ENCODE measurements around the gene SUDS3.

DNA sequence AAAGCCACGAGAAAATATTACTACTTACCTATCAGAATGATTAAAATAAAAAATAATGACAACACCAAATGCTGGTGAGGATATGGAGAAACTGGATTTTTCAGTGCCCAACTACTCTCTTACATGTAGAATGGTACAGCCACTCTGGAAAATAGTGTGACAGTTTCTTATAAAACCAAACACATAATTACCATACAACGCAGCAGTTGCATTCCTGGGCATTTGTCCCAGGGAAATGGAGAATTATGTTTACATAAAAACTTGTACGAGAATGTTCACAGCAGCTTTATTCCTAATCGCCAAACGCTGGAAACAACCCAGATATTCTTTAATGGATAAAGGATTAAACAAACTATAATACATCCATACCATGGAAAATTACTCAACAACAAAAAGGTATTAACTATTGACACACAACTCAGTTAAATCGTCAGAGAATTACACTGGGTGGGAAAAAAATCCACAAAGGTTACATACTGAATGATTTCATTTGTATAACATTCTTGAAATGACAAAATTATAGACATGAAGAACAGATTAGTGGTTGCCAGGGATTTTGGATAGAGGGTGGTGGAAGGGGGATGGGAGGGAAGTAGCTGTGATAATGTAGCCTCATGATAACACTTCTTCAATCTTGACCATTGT, 39.0 kb upstream of the SUDS3 start:
- TF ChIP-seq, protein P1, sequence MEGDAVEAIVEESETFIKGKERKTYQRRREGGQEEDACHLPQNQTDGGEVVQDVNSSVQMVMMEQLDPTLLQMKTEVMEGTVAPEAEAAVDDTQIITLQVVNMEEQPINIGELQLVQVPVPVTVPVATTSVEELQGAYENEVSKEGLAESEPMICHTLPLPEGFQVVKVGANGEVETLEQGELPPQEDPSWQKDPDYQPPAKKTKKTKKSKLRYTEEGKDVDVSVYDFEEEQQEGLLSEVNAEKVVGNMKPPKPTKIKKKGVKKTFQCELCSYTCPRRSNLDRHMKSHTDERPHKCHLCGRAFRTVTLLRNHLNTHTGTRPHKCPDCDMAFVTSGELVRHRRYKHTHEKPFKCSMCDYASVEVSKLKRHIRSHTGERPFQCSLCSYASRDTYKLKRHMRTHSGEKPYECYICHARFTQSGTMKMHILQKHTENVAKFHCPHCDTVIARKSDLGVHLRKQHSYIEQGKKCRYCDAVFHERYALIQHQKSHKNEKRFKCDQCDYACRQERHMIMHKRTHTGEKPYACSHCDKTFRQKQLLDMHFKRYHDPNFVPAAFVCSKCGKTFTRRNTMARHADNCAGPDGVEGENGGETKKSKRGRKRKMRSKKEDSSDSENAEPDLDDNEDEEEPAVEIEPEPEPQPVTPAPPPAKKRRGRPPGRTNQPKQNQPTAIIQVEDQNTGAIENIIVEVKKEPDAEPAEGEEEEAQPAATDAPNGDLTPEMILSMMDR (IDR thresholded peaks at IDR 0.05): no peak
- TF ChIP-seq POLR2A (IDR thresholded peaks at IDR 0.05): no peak

All from breast epithelium (tissue), 3 donors.